Amygdala (tissue), 56 donors: Measurements from ENCODE around the gene ANKRD23.
"Not testable (repeated sequence)": the region's sequence is repeated elsewhere in the genome, so short reads cannot be mapped to it uniquely, and the experiment has no call there.

Experiments used
- DNase-seq, 56 donors: peaks; one replicate each; lab custom pipeline; 2025; lab: John Stamatoyannopoulos, UW

Gene ANKRD23

DNA sequence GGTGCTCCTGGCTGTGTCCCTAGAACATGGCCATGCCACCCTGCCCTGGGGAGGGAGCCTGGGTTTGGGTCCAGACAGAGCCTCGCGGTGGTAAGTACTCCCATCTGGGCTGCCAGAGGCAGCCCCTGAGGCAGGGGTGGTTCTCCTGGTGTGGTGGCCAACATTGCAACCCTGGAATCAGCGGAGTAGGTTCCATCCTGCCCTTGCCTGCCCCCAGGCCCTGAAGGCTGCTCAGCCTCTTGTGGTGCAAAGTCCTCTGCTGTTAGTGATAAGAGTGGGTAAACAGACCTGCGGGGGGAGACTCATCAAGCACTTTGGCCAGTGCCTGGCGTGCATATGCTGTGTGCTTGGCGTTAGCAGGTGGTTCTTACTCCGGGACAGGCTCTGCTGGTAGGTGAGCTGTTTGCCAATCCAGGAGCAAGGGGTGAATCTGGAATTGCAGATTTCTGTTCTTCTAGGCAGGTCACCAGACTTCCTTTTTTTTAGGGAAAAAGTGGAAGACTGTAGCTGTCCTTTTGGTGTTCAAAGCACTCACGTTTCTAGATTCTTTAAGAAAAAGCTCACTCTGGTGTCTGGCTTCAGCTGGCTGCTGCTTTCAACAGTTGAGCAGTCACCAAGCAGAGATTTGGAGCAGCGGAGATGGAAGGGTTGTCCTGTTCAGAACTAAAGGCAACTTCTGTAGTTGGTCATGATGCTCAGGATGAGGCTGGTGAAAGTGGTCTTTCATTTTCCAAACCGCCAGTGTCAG lies 24.5 kb downstream of the ANKRD23 start:
- DNase-seq = no peak

DNA sequence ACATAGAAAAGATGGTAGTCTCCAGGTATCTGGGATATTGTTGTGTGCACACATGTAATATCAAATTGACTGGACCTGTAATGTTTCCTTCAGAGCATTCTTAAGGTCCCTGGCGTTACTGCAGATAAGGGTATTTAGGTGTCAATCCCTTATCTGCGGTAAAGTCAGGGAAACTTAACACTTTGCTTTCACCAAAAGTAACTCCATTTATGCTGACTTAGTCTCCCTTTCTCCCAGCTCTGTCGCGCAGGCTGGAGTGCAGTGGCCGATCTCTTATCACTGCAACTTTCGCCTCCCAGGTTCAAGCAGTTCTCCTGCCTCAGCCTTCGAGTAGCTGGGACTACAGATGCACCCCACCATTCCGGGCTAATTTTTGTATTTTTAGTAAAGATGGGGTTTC lies 25.9 kb downstream of the ANKRD23 start:
- no peak for DNase-seq

GRCh38 chr2:96816836-96817702 lies 26.8 kb downstream of the ANKRD23 start:
- no peak for DNase-seq

- peak; percentile 37 to 98 (median 92) for DNase-seq
These were observed 27.5 kb downstream of the ANKRD23 start, which contains the start of gene CNNM3 for GRCh38 chr2:96816127-96816835. TSS of gene CNNM3 (plus strand) at chr2:96816268. CDS start at chr2:96816278, 10 bp downstream.

DNA sequence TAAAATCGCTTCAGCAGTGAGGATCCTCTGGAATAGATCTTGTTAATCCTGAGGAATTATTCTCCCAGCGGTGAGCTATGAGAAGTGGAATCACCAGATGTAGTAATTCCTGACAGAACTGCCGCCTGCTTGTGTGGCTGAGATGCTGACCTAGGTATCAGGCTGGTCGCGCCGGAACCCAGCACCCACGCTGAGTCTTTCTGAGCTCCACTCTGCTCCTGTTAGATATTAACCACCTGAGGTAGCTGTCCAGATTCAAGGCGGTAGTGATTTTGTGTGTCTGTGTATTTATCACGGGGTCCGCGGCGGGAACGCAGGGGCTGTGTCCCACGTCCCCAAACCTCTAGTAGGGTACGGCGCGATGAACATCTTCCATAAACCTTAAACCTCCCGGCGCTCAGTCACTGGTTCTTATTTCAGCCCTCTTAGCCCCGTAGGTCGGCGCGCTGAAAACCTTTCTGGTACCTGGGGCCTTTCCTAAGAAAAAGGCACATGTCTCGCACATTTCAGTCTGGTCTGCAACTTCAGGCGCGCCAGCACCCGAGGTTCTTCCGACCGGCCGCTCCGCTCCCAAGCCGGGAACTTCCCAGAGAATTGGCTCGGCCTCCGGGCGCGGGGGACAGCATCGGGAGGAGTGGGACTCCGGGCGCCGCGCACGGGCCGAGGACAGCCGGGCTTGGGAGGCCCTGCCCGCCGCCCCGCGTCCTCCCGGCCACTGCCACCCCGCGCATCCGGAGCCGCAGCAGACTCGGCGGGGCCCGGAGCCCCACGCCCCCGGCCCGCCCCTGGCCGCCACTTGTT lies 28.3 kb downstream of the ANKRD23 start:
- peak in 6 of 56 donors; percentile 21 to 64 (median 49) for DNase-seq

GRCh38 chr2:96813656-96814055 lies 30.2 kb downstream of the ANKRD23 start:
- DNase-seq = no peak

GRCh38 chr2:96811917-96812316 lies 31.9 kb downstream of the ANKRD23 start:
- no peak for DNase-seq

DNA sequence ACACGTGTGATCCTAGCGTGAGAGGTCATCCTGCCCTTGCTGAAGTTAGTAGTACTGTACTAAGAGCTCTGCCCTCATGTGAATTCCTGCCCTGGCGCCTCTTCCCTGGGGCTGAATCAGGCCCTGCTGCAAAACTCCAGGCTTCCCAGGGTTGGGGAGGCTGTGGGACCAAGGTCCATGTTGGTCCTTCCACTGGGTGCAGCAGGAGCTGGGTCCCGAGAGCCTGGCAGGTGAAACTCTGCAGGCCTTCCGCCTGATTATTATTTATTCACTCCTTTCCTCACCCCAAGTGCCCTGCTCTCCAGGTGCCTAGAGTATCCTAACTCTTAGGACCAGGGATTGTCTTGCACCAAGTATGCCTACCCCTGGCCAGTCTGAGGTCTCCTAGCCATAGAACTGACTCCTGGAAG lies 33.0 kb downstream of the ANKRD23 start:
- DNase-seq = no peak

- peak in 3 of 56 donors; percentile 12 to 27 (median 12) for DNase-seq
These were observed 33.7 kb downstream of the ANKRD23 start for GRCh38 chr2:96809951-96810782.

DNA sequence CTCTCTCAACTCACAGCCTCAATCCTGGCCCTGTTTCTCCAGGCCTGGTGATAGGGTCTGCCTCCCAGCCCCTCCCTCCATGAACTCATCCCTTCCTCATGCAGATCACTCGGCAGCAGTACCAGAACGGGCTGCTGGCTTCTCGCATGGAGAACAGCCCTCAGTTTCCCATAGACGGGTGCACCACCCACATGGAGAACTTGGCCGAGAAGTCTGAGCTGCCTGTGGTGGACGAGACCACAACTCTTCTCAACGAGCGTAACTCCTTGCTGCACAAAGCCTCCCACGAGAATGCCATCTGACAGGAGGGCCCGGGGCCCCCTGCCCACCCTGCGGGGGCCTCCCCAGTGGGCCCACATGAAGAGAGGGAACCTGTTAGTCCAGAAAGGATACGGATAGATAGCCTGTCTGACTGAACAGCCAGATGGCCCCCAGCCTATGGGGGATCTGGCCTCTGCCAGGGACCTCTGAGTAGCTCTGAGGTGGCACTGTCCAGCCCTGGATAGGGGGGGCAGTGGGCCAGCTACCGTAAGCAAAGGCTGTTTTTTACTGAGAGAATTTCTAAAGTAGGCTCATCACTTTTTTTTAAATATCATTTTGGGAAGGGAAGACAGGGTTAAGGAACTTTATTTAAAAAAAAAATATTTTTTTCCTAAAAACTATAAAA lies 34.5 kb downstream of the ANKRD23 start:
- no peak for DNase-seq

DNA sequence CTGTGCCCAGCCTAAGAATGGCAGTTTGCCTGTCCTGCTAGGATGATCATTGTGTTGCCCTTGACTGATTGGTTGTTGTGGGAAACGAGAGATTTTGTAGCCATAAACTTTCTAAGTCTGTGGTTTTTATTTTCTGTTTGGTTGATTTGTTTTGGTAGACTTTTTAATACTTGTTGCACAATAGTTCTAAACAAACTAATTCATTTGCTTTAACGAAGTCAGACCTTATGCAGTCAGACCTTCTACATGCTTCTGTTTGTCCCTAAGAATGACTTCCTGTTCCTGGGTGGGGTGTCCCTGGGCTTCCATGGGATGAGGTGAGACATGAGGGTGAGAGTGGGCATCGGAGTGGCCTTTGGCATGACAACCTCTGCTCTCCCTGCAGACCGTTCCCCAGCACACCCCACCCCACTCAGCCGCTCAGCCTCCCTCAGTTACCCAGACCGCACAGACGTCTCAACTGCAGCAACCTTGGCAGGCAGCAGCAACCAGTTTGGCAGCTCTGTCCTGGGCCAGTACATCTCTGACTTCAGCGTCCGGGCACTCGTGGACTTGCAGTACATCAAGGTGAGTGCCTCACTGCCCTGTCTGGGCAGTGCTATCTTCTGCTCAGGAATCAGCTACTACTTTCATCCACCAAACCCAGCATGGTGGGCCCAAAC lies 35.5 kb downstream of the ANKRD23 start:
- no peak for DNase-seq

DNA sequence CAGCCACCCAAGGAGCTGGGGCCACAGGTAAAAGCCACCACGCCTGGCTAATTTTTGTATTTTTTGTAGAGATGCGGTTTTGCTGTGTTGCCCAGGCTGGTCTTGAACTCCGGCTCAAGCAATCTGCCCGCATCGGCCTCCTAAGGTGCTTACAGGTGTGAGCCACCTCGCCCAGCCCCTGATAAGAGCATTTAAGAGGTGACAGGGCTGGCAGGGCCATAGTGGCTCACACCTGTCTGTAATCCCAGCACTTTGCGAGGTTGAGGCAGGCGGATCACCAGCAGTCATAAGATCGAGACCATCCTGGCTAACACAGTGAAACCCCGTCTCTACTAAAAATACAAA lies 36.7 kb downstream of the ANKRD23 start:
- DNase-seq = no peak

- no peak for DNase-seq
These were observed 37.2 kb downstream of the ANKRD23 start for GRCh38 chr2:96806468-96807126.

DNA sequence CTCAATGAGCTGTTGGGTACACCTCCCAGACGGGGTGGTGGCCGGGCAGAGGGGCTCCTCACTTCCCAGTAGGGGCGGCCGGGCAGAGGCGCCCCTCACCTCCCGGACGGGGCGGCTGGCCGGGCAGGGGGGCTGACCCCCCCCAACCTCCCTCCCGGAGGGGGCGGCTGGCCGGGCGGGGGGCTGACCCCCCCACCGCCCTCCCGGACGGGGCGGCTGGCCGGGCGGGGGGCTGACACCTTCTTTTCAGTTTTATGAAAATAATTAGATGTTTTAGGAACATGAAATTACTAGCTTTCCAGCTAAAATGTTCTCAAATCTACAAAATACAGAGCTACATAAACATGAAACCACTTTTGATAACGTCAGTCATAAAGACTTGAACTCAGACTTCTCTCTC lies 37.9 kb downstream of the ANKRD23 start:
- not testable (repeated sequence) for DNase-seq

GRCh38 chr2:96804986-96805385 lies 38.8 kb downstream of the ANKRD23 start:
- no peak for DNase-seq

DNA sequence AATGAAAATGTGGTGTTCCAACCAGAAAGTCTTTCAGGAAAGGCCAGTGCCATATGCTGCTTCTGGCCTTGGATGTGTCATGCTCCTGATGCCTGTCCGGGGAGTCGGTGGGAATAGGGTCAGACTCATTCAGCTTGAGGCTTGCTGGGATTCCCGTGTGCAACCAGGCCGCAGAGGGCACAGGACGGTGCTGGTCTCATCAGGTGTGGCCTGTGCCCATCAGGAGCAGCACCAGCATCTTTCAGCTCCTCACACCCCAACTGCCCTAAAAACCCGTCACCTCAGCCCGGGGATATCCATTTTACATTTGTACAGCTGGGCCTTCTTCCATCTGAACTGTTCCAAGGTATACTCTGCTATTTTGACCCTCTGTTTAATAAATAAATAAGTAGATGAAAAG lies 41.1 kb downstream of the ANKRD23 start:
- DNase-seq = no peak

GRCh38 chr2:96801786-96802595 lies 41.8 kb downstream of the ANKRD23 start:
- no peak for DNase-seq
